HG03196 (cell line): ENCODE data around the gene PRUNE2.
"Not testable (repeated sequence)": the region's sequence is repeated elsewhere in the genome, so short reads cannot be mapped to it uniquely, and the experiment has no call there.

ENCODE experiments used
- ATAC-seq: cut with Tn5 transposase; IDR thresholded peaks from one replicate; pipeline ENCODE4 v1.9.1; 2021; ENCODE audit not compliant: unreplicated experiment

Gene PRUNE2, protein sequence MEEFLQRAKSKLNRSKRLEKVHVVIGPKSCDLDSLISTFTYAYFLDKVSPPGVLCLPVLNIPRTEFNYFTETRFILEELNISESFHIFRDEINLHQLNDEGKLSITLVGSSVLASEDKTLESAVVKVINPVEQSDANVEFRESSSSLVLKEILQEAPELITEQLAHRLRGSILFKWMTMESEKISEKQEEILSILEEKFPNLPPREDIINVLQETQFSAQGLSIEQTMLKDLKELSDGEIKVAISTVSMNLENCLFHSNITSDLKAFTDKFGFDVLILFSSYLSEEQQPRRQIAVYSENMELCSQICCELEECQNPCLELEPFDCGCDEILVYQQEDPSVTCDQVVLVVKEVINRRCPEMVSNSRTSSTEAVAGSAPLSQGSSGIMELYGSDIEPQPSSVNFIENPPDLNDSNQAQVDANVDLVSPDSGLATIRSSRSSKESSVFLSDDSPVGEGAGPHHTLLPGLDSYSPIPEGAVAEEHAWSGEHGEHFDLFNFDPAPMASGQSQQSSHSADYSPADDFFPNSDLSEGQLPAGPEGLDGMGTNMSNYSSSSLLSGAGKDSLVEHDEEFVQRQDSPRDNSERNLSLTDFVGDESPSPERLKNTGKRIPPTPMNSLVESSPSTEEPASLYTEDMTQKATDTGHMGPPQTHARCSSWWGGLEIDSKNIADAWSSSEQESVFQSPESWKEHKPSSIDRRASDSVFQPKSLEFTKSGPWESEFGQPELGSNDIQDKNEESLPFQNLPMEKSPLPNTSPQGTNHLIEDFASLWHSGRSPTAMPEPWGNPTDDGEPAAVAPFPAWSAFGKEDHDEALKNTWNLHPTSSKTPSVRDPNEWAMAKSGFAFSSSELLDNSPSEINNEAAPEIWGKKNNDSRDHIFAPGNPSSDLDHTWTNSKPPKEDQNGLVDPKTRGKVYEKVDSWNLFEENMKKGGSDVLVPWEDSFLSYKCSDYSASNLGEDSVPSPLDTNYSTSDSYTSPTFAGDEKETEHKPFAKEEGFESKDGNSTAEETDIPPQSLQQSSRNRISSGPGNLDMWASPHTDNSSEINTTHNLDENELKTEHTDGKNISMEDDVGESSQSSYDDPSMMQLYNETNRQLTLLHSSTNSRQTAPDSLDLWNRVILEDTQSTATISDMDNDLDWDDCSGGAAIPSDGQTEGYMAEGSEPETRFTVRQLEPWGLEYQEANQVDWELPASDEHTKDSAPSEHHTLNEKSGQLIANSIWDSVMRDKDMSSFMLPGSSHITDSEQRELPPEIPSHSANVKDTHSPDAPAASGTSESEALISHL (N-terminal part only)

DNA sequence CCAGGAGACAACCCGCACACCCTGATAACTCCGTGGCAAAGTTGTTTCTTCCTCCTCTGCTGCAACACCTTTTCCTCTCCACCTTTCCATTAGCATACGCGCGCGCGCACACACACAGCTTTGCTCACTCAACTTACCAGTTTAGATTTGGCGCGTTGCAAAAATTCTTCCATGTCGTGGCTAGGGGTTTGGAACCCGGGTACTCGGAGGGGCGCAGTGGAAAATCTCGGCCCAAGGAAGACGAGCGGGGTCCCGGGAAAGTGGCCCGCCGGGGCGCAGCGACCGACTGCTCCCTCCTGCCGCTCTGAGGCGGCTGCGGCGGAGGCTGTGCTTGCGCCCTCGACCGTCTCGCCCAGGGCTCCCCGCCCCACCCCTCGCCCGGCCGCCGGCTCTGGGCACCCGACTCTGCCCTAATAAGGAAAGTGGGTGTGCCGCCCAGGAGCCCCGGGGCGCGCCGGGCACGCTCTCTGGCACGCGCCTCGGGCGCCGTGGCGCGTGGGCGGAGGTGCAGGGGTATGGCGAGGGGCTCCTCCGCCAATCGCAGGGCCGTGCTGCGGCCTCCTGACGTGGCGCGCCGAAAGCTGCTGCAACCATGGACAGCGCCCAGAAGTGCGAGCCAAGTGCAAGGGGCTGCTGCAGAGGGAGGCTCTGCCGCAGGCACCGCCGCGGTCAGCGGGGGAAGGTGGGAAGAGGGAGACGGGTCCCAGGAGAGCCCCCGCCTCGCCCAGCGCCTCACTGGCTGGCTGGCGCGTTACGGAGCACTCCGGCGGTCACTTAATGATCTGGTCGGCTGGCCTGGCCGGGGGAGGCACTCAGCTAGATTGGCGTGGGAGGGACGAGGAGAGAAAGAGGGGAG, at the start of gene PRUNE2:
PRUNE2 (minus strand) TSS at position 324 of the 856 bp plus-strand sequence; CDS start at position 173, 151 bp downstream.
- ATAC-seq, result no peak

DNA sequence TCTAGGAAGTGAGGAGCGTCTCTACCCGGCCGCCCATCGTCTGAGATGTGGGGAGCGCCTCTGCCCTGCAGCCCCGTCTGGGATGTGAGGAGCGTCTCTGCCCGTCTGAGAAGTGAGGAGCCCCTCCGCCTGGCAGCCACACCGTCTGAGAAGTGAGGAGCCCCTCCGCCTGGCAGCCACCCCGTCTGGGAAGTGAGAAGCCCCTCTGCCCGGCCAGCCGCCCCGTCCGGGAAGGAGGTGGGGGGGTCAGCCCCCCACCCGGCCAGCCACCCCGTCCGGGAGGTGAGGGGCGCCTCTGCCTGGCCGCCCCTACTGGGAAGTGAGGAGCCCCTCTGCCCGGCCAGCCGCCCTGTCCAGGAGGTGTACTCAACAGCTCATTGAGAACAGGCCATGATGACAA, 49.5 kb upstream of the PRUNE2 start:
- ATAC-seq, result not testable (repeated sequence)

DNA sequence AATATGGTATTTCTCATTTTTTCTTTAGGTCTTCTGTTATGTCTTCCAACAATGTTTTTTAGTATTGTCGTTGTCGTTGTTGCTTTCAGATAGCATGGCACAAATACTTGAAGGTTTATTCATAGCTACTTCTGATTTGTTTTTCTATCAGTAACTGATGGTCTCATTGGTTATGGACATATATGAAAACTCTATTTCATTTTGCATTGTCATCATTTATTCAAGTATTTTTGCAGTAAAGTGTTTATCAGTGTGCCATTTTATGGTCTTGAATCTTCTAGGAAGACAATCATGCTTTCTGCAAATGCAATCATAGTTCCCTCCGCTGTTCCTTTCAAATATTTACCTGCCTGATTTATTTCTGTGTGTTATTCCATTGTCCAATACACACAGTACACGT, 44.0 kb upstream of the PRUNE2 start:
- ATAC-seq, result no peak

DNA sequence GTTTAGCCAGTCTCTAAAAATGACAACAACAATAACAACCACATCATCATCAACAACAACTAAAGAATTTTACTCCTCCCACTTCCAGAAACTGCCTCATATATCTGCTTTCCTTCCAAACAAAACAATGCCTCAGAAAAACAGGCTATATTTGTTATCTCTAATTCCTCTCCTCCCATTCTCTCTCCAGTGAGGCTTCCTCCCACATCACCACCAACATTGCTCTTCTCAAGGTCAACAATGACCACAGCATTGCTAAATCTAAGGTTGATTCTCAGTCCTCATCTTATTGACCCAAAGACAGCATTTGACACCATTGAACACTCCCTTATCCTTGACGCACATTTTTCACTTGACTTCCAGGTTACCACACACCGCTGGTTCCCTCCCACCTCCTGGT, 38.1 kb upstream of the PRUNE2 start:
- no peak for ATAC-seq

DNA sequence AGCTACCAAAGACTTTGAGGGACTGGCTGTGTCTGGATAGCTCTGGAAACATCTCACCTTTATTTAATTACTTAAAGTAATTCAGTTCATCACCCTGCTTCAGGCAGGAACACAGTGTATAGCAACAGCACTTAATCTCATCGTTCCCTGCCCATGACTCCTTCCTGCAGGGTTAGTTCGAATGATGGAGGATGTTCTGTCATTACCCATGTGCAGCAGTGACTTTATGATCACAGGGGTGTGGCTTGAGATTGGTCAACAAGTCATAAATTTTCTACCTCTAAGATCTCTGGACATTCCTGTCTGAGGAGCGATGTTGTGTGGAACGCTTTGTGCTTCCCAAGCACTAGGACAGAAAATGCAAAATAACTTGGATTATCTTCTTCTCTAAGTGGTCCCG, 37.1 kb upstream of the PRUNE2 start:
- ATAC-seq, result no peak

DNA sequence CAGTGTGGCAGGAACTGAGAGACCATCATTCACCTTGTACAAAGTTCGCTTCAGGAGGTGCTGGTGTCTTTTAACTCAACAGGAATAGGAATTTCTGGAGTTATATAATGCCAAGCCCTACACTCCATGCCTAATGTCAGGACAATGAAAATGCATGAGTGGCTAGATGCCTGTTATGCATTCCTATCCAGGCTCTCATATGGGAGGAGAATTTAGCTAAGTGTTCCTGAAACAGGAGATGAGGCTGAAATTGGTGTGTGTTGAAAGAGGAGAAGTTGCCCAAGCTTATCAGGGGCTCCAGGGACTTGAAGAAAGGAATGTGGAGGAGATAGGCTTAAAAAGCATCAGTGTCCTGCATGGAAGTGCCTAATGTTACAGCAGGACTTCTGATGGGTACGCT, 26.8 kb upstream of the PRUNE2 start:
- no peak for ATAC-seq

DNA sequence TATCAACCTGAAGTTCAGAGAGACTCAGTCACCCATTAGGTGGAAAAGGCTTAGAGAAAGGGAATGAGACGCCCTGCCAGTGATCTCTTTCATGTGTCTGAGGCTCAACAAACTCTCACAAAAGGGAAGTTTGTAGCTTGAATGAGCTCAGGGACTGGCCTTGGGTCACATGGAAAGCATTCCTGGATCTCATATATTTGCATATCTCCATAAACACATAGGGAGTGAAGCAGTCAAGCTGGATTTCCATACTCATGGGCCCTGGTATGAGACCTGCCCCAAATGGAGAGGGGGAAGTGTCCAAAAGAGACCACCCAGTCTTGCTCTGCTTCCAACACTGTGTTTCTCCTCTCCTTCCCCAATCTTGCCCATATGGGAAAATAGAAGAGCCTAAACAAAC, 26.4 kb upstream of the PRUNE2 start:
- ATAC-seq, result no peak

DNA sequence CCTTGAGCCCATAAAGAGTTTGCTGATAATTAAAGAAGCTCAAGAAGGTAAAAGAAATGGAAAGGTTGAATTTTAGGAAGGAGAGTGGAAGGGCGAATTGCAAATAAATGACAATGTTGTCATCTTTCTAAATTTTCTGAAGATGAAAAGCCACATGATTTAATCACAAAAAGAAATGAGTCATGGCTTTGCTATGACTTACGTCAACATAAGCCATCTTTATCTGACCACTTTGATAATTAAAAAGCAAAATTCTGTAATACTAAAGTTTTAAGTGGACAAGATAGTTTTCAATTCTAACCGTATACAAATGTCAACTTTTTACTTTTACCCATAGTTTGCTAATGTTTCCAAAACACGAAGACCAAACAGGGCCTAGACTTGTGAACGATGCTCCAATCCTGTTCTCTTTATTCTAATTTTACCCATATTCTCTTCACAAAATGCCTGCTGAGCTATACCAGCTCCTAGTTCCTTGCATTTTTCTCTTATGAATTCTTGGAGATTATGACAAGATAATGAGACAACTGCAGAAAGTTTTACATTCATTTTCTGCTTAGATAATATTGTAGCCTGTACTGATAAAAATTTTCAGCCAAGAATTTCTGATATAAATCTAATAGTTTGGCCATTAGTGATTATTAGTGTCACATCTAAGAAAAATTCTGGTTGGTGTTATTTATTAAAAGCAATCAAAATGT, 21.8 kb upstream of the PRUNE2 start:
- ATAC-seq, result no peak

DNA sequence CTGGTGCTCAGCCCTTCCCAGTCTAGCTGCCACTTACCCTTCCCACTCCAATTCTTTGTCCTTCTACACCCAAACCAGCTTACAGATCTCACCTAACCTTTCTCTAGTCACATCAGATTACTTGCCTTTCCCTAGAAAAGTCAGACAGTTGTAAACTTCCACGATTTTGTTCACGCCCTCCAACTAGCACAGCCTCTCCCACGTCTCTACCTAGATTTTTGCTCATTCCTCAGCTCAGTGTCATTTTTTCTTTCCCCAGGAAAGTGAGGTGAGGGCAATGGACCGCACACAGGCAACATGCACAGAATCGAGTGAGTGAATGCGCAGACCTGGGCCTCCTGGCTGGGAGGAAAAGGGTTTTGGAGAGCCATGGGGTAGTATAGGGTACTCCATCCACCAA, 20.9 kb upstream of the PRUNE2 start:
- ATAC-seq, result no peak

DNA sequence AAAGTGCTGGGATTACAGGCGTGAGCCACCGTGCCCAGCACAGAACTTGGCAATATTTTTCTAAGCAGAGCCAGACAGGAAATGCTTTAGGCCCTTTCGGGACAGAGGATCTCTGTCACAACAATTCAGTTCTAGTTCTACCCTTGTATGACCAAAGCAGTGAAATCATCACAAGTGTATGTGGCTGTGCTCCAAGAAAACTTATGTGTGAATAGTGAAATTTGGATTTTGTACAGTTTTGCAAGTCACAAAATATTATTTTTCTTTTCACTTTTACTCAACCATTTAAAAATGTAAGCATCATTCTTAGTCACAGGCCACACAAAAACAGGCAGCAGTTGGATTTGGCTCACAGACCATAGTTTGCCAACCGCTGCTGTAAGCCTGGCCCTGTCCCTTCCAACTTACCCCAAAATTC, 20.4 kb upstream of the PRUNE2 start:
- no peak for ATAC-seq

DNA sequence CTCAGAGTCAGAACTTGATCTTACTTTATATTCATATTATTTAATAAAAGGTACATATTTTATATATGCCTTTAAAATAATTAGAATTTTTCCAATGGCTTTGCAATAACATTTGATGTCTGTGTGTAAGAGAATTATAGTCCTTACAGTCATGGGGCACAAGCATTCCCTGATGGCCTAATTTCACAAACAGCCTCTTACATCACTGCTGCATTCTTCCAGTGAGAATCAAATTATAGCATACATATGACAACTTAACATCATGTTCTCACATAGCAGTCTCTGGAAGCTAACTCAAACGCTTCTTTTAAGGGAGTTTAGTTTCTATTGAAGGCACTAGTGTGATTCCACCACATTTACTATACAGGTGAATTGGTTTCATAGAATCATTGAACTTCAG, 15.3 kb upstream of the PRUNE2 start:
- ATAC-seq, result no peak

DNA sequence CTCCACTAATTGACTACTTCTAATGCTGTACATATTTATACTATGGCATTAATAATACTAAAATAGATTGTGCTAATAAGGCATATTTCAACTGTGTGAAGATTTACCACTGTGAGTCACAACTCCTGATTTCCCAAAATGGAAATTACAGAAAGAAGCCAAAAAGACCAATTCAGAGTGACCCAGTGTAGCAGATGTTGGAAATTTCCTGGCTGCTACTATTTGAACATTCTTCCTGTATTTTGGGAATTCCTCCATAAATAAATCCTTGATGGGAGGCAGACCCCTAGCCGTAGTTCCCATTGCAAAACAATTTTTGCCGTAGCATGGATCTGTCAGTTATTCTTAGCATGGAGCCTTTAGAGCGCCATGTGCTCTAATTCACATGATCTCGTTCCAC, 11.4 kb upstream of the PRUNE2 start:
- no peak for ATAC-seq

DNA sequence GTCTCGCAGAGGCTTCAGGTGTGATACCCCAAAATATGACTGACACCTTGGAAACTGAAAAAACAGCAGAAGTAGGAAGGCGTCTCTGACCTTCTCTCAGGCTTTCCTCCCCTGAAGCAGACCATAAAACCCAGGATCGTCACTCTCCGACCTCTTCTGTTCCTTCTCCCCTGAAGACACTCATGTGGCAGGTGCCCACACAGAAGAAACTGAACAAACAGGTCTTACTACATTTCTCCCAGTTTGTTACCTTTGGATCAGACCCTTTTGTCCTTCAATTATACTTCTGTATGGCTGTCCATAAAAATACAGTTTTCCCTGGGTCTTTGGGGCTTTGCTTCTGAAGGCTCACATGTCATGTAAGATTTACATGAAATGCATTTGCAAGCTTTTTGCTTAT, 10.3 kb upstream of the PRUNE2 start:
- no peak for ATAC-seq

DNA sequence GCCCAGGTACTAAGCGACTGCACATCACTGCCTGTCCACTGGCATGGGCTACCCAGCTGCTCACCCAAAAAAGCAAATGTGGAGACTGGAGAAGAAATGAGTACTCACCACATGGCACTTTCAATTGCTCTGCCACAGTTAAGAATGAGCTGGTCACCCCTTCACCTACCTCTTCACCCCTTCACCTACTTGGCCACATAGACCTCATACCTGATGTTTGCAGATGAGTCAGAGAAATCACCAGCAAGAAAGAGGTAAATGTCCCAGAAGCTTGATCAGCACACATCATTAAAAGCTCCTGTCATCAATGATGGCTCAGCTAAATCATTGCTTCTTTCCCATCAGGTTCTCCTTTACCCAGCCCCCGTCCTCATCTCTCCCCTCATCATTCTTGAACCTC, 7.6 kb upstream of the PRUNE2 start:
- no peak for ATAC-seq

DNA sequence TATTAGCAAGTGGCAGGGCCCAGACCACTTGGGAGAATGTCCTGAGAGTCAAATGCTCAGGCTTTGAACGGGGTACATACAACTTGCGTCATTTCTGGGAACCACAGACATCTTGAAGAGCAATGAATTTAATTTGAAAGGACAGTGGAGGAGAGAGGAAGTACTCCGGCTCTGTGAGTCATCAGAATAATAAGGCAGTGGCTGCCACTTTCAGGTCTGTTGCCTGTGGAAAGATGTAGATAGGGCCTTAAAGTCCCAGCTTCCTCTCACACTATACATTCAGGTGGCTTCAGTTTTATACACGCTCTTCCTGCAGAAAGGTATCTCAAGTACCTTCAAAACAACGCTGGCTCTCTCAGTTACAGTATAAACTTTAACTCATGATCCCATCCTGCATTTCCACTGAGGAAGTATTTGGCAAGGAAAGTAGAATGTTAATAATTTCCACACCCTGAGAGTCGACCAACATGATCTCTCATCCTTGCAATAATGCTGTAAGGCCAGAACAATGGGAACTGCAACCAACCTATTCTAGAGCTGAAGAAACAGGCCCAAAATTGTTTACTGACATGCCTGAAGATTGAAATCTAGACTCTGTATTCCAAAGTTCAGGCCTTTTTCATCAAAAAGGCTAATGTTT, 6.8 kb upstream of the PRUNE2 start:
- no peak for ATAC-seq

DNA sequence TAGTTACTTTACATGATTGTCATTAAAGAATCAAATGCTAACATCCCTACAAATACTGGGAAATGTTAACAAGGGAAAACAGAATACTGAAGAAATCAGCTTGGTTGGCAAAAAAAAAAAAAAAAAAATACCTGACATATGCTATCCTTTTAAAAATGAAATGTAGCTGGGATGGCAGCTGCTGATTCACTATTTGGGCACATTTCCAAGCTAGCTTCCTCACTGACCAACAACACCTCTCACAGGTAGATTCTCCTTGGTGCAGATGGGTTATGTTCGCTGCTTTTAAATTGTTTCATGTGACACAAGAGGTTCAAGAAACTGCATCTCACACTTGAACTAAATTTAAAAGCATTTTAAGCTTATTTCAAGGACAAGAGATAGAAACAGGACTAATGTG, 6.1 kb upstream of the PRUNE2 start:
- no peak for ATAC-seq

DNA sequence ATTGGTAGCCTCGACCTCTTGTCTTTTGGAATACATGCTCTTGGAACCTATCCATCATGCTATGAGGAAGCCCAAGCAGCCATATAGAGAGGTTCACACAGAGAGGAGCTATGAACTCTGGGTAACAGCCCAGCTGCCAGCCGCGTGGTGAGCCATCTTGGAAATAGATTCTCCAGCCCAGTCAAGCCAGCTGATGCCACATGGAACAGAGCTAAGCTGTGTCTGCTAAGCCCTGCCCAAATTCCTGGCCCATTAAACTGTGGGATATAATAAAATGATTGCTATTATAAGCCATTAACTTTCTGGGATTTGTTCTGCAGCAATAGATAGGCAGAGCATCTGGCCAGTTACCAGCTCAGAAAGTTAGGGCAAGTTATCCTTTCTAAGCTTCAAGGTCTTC, 4.9 kb upstream of the PRUNE2 start:
- no peak for ATAC-seq

DNA sequence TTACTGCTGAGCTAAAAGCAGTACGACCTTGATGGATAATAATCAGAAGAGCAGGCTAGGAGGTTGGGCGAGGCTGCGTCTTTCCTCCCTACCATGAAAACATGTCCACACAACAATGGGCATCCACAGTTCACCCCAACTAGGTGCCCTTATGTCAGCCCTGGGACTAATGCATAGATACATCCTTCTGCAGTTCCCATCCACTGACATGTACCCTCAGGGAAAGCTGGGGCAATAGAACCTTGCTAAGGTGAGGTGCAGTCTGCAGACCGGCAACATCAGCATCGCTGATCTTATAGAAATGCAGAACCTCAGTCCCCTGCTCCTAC, 697 bp upstream of the PRUNE2 start:
- ATAC-seq, result no peak

DNA sequence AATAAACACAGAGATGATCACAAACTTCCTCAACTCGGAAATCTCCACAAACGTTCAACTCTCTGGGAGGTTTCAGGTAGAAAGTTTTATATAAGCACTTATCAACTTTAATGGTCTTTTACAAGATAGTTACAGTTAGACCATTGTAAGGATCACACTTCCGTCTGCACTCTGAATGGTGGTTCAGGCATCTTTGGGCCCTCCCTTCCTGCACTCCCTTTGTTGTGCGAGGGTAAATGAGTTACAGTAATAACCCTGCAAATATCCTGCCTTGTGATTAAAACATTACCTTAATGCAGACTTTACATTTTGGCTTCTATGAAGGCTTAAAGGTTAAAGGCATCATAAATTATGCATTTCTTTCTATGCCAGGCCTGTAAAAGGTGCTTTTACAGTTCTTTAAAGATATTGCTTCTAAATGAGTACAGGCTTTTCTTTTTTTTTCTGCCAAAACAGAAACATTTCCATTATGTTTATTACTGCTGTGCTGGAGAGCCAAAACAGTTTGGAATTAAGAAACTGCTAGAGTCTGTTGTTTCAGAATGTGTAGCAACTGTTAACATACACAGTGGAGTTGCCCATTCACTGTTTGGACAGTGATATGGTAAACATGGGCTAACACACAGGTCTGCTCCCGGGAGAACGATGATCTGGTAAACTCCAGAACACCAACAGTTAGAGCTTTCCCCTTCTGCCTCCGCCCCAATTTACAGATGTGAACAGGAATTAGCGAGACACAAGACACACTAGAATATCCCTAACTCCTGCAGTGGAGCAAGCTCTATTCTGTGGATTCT, 1.1 kb downstream of the PRUNE2 start:
- no peak for ATAC-seq
